OCI-LY7 (cell line): ENCODE measurements around the gene OGG1.

Source experiments
- EZH2phosphoT487 ChIP-seq: fragments of 200-600 bp; sonication (generic); IDR thresholded peaks from 2 replicates; pipeline ENCODE4 v1.6.1; 2018; ENCODE audit warnings: low read depth, borderline replicate concordance, mild to moderate bottlenecking, mixed run types, antibody characterized with exemption, low read length, moderate library complexity, mixed read lengths
- TF ChIP-seq, protein P1 (sequence below): fragments of 200-600 bp; sonication (generic); conservative IDR thresholded peaks from 2 replicates; pipeline ENCODE4 v1.5.1; 2014; ENCODE audit warnings: mild to moderate bottlenecking, antibody characterized with exemption, low read length, moderate library complexity, mixed read lengths

DNA sequence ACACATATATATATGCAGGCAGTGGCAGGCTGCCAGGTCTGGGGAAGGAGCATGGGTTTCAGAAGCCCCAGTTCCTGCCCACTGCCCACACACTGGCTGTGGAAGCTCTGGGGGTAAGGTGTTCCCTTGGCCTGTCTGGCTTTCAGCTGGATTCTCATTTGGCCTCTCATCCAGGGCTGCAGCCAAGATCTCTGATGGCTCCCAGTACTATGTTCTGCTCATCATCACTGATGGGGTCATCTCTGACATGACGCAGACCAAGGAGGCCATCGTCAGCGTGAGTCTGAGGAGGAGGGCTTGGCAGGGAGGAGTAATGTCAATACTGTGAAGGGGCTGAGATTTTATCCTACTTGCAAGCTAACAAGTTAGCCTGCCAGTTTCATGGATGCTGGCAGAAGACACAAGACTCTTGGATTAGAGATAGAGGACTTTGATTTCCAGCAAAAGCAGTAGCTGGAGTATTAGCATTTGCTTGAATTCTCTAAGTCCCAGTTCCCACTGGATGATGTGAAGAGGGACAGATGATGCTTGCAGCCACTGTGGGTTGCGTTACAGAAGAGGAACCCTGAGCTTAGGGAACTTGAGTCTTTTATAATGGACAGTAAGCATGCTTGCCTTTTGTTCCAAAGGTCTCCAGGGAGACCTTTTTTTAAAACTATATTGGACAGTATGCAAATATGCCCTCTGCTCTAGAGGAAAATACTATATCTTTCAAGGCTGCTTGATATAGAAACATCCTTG, 23.8 kb upstream of the OGG1 start:
- TF ChIP-seq, protein P1, sequence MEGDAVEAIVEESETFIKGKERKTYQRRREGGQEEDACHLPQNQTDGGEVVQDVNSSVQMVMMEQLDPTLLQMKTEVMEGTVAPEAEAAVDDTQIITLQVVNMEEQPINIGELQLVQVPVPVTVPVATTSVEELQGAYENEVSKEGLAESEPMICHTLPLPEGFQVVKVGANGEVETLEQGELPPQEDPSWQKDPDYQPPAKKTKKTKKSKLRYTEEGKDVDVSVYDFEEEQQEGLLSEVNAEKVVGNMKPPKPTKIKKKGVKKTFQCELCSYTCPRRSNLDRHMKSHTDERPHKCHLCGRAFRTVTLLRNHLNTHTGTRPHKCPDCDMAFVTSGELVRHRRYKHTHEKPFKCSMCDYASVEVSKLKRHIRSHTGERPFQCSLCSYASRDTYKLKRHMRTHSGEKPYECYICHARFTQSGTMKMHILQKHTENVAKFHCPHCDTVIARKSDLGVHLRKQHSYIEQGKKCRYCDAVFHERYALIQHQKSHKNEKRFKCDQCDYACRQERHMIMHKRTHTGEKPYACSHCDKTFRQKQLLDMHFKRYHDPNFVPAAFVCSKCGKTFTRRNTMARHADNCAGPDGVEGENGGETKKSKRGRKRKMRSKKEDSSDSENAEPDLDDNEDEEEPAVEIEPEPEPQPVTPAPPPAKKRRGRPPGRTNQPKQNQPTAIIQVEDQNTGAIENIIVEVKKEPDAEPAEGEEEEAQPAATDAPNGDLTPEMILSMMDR: no peak
- no peak for TF ChIP-seq EZH2phosphoT487
